Measurements from ENCODE around the gene GMEB1. TPM values are rescaled to one million over a fixed set of nuclear protein-coding genes. Genes with fewer than 3 reads are reported as not detected.
"Not testable (repeated sequence)": the region's sequence is repeated elsewhere in the genome, so short reads cannot be mapped to it uniquely, and the experiment has no call there.

GMEB1 gene
- total RNA-seq, 3 donors from 2014 or later = 12.5 to 13.9 (median 13.0) TPM

GRCh38 chr1:28671254-28671780 is 2.7 kb downstream of the GMEB1 start:
- DNase-seq (no peak), ATAC-seq (no peak)
- peaks cover 15% of the 10 kb centered on the region for H3K4me1 ChIP-seq (ENCODE audit: low read depth)
- H3K36me3 ChIP-seq (ENCODE audit: low read depth) = no peaks in the 10 kb centered on the region
- intact Hi-C loops (cut with DNase I, micrococcal nuclease) = no loop called here
- no peak overlapping the region for H3K4me3 ChIP-seq
- TF ChIP-seq CTCF (IDR thresholded peaks at IDR 0.05) = no peak
- no peaks in the 10 kb centered on the region for H3K9me3 ChIP-seq

- peaks cover 10% of the 10 kb centered on the region for H3K4me1 ChIP-seq (ENCODE audit: low read depth)
- H3K9me3 ChIP-seq; intact Hi-C loops (cut with DNase I, micrococcal nuclease); H3K4me3 ChIP-seq; ATAC-seq; DNase-seq; H3K36me3 ChIP-seq (ENCODE audit: low read depth): not testable (repeated sequence)
Observed at GRCh38 chr1:28672971-28673370, 4.4 kb downstream of the GMEB1 start.

- H3K4me1 ChIP-seq (ENCODE audit: low read depth) = no peaks in the 10 kb centered on the region
- H3K4me3 ChIP-seq = no peak overlapping the region
- no peak for DNase-seq
- no peaks in the 10 kb centered on the region for H3K9me3 ChIP-seq
- intact Hi-C loops (cut with DNase I, micrococcal nuclease) = no loop called here
- H3K36me3 ChIP-seq (ENCODE audit: low read depth) = no peaks in the 10 kb centered on the region
- TF ChIP-seq CTCF (IDR thresholded peaks at IDR 0.05) = no peak
- ATAC-seq = no peak
Observed at GRCh38 chr1:28675924-28676257, 7.3 kb downstream of the GMEB1 start.

- ATAC-seq (no peak), DNase-seq (no peak)
- no peaks in the 10 kb centered on the region for H3K9me3 ChIP-seq
- intact Hi-C loops (cut with DNase I, micrococcal nuclease) = no loop called here
- no peak overlapping the region for H3K4me3 ChIP-seq
- TF ChIP-seq CTCF (IDR thresholded peaks at IDR 0.05) = no peak
- H3K4me1 ChIP-seq (ENCODE audit: low read depth) = no peaks in the 10 kb centered on the region
- H3K36me3 ChIP-seq (ENCODE audit: low read depth) = no peaks in the 10 kb centered on the region
Observed at GRCh38 chr1:28680151-28680550, 11.6 kb downstream of the GMEB1 start.

- DNase-seq (no peak), ATAC-seq (no peak)
- H3K4me1 ChIP-seq (ENCODE audit: low read depth) = no peaks in the 10 kb centered on the region
- intact Hi-C loops (cut with DNase I, micrococcal nuclease) = no loop called here
- no peaks in the 10 kb centered on the region for H3K36me3 ChIP-seq (ENCODE audit: low read depth)
- H3K9me3 ChIP-seq = no peaks in the 10 kb centered on the region
- TF ChIP-seq CTCF (IDR thresholded peaks at IDR 0.05) = no peak
- H3K4me3 ChIP-seq = no peak overlapping the region
Observed at GRCh38 chr1:28682840-28683239, 14.3 kb downstream of the GMEB1 start.

- Histone ChIP-seq H3K4me1 (ENCODE audit: low read depth) (no peaks in the 10 kb centered on the region), H3K4me3 (no peak overlapping the region), H3K36me3 (ENCODE audit: low read depth) (no peaks in the 10 kb centered on the region), H3K9me3 (no peaks in the 10 kb centered on the region)
- no peak for TF ChIP-seq CTCF (IDR thresholded peaks at IDR 0.05)
- intact Hi-C loops (cut with DNase I, micrococcal nuclease) = no loop called here
- ATAC-seq (no peak), DNase-seq (no peak)
Observed at GRCh38 chr1:28684937-28685336, 16.4 kb downstream of the GMEB1 start.

- H3K4me1 ChIP-seq (ENCODE audit: low read depth); H3K9me3 ChIP-seq; DNase-seq; H3K36me3 ChIP-seq (ENCODE audit: low read depth); H3K4me3 ChIP-seq; intact Hi-C loops (cut with DNase I, micrococcal nuclease); ATAC-seq: not testable (repeated sequence)
Observed at GRCh38 chr1:28691627-28692026, 23.0 kb downstream of the GMEB1 start.

Measured in mucosa of descending colon (tissue), 3 donors.